Measurements from ENCODE around the gene RGS10.

DNA sequence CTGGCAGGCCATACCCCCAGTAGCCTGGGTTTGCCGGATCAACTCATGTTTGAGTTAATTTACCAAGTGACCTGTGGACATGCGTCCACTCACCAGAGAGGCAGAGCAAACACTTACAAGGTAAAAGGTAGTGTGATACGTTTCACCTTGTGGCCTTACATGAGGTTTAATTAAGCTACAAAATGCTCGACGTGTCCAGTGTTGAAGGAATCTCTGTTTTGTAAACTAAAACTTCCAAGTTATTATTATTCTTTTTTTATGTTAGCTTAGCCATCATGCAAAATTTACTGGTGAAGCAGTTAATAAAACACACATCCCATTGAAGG is 42.9 kb downstream of the RGS10 start:
- no peak for TF ChIP-seq POLR2A (IDR thresholded peaks at IDR 0.05)
- TF ChIP-seq, protein P1, sequence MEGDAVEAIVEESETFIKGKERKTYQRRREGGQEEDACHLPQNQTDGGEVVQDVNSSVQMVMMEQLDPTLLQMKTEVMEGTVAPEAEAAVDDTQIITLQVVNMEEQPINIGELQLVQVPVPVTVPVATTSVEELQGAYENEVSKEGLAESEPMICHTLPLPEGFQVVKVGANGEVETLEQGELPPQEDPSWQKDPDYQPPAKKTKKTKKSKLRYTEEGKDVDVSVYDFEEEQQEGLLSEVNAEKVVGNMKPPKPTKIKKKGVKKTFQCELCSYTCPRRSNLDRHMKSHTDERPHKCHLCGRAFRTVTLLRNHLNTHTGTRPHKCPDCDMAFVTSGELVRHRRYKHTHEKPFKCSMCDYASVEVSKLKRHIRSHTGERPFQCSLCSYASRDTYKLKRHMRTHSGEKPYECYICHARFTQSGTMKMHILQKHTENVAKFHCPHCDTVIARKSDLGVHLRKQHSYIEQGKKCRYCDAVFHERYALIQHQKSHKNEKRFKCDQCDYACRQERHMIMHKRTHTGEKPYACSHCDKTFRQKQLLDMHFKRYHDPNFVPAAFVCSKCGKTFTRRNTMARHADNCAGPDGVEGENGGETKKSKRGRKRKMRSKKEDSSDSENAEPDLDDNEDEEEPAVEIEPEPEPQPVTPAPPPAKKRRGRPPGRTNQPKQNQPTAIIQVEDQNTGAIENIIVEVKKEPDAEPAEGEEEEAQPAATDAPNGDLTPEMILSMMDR (IDR thresholded peaks at IDR 0.05): no peak
